Hypothalamus (tissue), 51 donors: Measurements from ENCODE around the gene KLRC3.
"Not testable (repeated sequence)": the region's sequence is repeated elsewhere in the genome, so short reads cannot be mapped to it uniquely, and the experiment has no call there.

Experiments used
- DNase-seq, 51 donors: peaks; one replicate each; lab custom pipeline; 2025; lab: John Stamatoyannopoulos, UW

Gene KLRC3

GRCh38 chr12:10371893-10372535, 48.4 kb downstream of the KLRC3 start:
- DNase-seq, result not testable (repeated sequence)

- peak in 1 of 51 donors; percentile 4 for DNase-seq
These were observed 50.6 kb downstream of the KLRC3 start for GRCh38 chr12:10369557-10370415.

GRCh38 chr12:10368206-10369171, 51.9 kb downstream of the KLRC3 start:
- peak in 4 of 51 donors; percentile 14 to 62 (median 28) for DNase-seq

GRCh38 chr12:10367714-10368113, 52.7 kb downstream of the KLRC3 start:
- DNase-seq, result peak in 1 of 51 donors; percentile 28

GRCh38 chr12:10366875-10367274, 53.5 kb downstream of the KLRC3 start:
- peak in 2 of 51 donors; percentile 26 to 51 for DNase-seq

- DNase-seq, result peak in 2 of 51 donors; percentile 66 to 83
These were observed 54.5 kb downstream of the KLRC3 start for GRCh38 chr12:10365696-10366405.

GRCh38 chr12:10364815-10365622, 55.4 kb downstream of the KLRC3 start:
- DNase-seq, result peak in 36 of 51 donors; percentile 25 to 89 (median 52)

- peak in 32 of 51 donors; percentile 22 to 93 (median 59) for DNase-seq
These were observed 56.2 kb downstream of the KLRC3 start for GRCh38 chr12:10363914-10364814.

- DNase-seq, result peak in 1 of 51 donors; percentile 81
These were observed 56.8 kb downstream of the KLRC3 start for GRCh38 chr12:10363658-10363913.

GRCh38 chr12:10362828-10363657, 57.4 kb downstream of the KLRC3 start:
- DNase-seq, result peak in 2 of 51 donors; percentile 43 to 48

GRCh38 chr12:10362325-10362724, 58.1 kb downstream of the KLRC3 start:
- no peak for DNase-seq
